Rectal smooth muscle tissue (tissue), 1 donor: ENCODE measurements around the gene OSTM1.
"Not testable (repeated sequence)": the region's sequence is repeated elsewhere in the genome, so short reads cannot be mapped to it uniquely, and the experiment has no call there.

ENCODE experiments used
- H3K27ac ChIP-seq: one replicate; pipeline ENCODE4 v1.7.0; 2013; ENCODE audit warnings: low read depth, low read length, inconsistent platforms
- H3K27me3 ChIP-seq: one replicate; pipeline ENCODE4 v1.7.0; 2013; ENCODE audit warnings: low read length; ENCODE audit not compliant: control insufficient read depth, insufficient read depth
- H3K36me3 ChIP-seq: one replicate; pipeline ENCODE4 v1.7.0; 2013; ENCODE audit warnings: low read length; ENCODE audit not compliant: control insufficient read depth, insufficient read depth
- H3K4me1 ChIP-seq: one replicate; pipeline ENCODE4 v1.7.0; 2013; ENCODE audit warnings: low read length; ENCODE audit not compliant: control insufficient read depth, insufficient read depth
- H3K4me3 ChIP-seq: one replicate; pipeline ENCODE4 v1.7.0; 2013; ENCODE audit warnings: low read length
- H3K9ac ChIP-seq: one replicate; pipeline ENCODE4 v1.7.0; 2013; ENCODE audit warnings: low read length

Gene OSTM1

GRCh38 chr6:108004861-108005260 is 69.7 kb downstream of the OSTM1 start:
- H3K27ac ChIP-seq, result no peak overlapping the region
- H3K4me3 ChIP-seq, result no peak overlapping the region
- H3K36me3 ChIP-seq, result no peaks in the 10 kb centered on the region
- no peaks in the 10 kb centered on the region for H3K27me3 ChIP-seq
- no peak overlapping the region for H3K9ac ChIP-seq
- H3K4me1 ChIP-seq, result no peaks in the 10 kb centered on the region

DNA sequence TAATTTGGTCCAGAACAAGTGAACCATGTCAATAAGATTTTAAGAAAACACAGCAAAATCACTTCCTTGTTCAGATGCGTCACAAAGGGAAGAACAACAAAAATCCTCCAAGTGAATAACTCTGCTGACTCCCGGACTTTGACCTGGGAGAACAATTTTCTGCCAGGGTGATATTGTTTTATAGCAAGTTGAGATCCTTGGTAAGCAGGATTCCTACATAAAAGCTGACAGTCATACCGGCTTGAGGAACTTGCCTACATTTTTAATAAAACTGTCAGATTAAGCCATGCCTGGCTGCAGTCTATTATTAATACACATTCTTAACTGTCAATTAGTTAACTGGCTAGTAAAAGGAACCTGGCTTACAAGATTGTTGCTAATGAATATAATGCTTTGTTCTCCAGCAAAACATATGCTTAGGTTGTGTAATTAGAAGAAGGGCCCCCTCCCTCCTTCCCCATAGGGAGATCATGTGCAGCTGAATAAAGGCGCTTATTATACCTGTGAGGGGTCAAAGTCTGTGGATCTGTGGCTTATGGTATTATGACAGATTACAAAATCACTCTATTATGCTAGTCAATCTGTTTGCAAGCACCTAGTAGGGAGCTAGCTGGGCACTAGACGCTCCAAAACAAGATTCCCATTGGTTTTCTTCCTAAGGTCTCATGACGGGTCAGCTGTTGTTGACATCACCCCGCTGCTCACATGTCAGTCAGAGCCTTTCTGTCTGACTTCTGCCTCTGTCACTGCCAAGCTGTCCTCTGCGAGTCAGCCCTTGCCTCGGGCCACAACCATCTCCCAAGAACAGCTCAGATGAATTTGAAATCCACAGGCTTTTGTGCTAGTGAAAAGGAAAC is 71.9 kb downstream of the OSTM1 start:
- Histone ChIP-seq H3K27ac (no peak overlapping the region), H3K9ac (no peak overlapping the region)

DNA sequence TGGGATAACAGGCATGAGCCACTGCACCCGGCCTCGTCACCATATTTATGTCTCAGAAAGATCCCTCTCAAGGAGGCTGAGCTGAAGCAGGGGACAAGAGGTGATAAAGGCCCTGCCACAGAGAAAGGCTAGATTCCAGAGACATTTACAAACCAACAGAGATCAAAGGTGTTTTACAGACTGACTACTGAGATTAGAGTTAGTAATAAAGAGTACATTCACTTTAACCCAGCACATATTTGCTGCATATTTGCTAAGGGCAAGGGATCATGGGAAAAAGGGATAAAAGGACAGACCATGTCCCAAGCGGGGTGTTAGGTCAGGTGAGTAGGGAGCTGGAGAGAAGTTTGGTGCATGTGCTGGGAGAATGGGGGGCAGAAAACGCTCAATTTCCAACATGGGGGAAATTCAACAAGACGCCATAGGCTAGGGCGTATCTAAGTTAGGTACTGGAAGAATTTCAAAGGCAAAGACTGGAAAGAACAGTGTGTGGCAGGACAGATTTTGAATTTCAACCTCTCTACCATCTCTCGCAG is 72.8 kb downstream of the OSTM1 start:
- no peak overlapping the region for H3K9ac ChIP-seq
- H3K4me3 ChIP-seq, result no peak overlapping the region
- H3K27me3 ChIP-seq, result no peaks in the 10 kb centered on the region
- no peaks in the 10 kb centered on the region for H3K36me3 ChIP-seq
- H3K27ac ChIP-seq, result no peak overlapping the region
- H3K4me1 ChIP-seq, result no peaks in the 10 kb centered on the region

More for the DNA sequence above, 71.9 kb downstream of the OSTM1 start:
- no peak overlapping the region for H3K4me3 ChIP-seq
- H3K36me3 ChIP-seq, result no peaks in the 10 kb centered on the region
- no peaks in the 10 kb centered on the region for H3K4me1 ChIP-seq
- H3K27me3 ChIP-seq, result no peaks in the 10 kb centered on the region

- not testable (repeated sequence) for H3K27me3 ChIP-seq, H3K36me3 ChIP-seq, H3K27ac ChIP-seq, H3K4me3 ChIP-seq, H3K9ac ChIP-seq, H3K4me1 ChIP-seq
Measured at GRCh38 chr6:108000259-108000658, 74.3 kb downstream of the OSTM1 start.

DNA sequence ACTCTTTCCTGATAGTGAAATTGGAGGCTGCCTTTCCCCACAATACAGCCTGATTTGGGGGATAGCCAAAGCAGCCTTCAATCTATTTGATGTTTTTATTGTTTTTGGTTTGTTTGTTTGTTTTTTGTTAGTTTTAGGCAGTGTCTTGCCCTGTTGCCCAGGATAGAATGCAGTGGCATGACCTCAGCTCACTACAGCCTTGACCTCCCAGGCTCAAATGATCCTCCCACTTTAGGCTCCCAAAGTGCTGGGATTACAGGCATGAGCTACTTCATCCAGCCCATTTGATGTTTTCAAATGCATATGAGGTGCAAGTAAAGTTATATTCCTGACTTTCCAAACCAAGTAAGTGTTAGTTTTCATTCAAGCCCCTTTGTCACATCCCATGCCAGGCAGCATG is 75.2 kb downstream of the OSTM1 start:
- no peak overlapping the region for H3K4me3 ChIP-seq
- no peaks in the 10 kb centered on the region for H3K4me1 ChIP-seq
- no peaks in the 10 kb centered on the region for H3K36me3 ChIP-seq
- no peak overlapping the region for H3K27ac ChIP-seq
- no peaks in the 10 kb centered on the region for H3K27me3 ChIP-seq
- no peak overlapping the region for H3K9ac ChIP-seq

GRCh38 chr6:107991772-107992550 is 82.6 kb downstream of the OSTM1 start:
- Histone ChIP-seq H3K4me3 (no peak overlapping the region), H3K27me3 (no peaks in the 10 kb centered on the region), H3K9ac (no peak overlapping the region), H3K36me3 (no peaks in the 10 kb centered on the region), H3K4me1 (no peaks in the 10 kb centered on the region), H3K27ac (no peak overlapping the region)
